Renal cortical epithelial cell (primary cell): Measurements from ENCODE around the gene STX12. TPM values are rescaled to one million over a fixed set of nuclear protein-coding genes. Genes with fewer than 3 reads are reported as not detected.
"Not testable (repeated sequence)": the region's sequence is repeated elsewhere in the genome, so short reads cannot be mapped to it uniquely, and the experiment has no call there.

Source experiments
- DNase-seq: peaks from one replicate; pipeline ENCODE4 v3.0.0-alpha.2; 2011; ENCODE audit warnings: low read depth
- total RNA-seq: library from RNA; depleted of rRNA; stranded (reverse); fragments of >200 nt; gene quantifications from 2 replicates; pipeline ENCODE4 v1.2.3, GENCODE V29; 2014

STX12 gene
- total RNA-seq, 1 donor from 2014 or later = 66.0 TPM

DNA sequence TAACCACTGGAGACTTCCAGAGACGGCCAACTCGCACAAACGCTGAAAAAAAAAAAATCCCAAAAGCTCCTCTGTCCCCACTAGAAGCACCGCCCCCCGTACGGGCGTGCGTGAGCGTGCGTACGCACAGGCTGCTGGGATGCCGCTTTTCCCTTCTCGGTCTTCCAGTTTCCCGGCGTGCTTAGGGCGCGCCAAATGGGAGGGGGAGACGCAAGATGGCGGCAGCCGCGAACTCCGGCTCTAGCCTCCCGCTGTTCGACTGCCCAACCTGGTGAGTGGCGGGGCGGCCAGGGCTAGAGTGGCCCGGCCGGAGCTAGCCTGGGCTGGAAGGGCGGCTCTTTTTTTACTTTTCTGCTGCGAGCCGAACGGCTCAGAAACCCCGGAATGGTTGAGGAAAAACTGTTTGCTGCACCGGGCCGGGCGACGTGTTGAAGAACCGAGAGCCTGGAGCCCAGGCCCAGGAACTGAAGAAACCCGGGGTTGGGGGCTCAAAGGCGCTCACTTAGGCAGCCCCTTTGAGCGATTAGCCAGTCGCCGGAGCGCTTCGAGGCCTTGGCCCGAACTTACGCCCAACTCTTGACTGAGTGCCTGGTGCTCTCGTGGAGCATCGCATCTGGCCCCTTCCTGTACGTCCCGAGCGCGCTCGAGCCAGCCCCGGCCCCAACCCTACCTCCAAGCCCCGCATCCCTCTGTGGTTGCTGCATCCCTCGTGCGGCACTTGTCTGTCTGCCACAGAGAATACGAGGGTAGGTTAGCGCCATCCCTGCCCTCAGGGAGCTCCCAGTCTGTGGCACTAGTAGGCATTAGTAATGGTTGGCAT, 57.8 kb downstream of the STX12 start, which contains the start of gene PPP1R8:
TSS of gene PPP1R8 (plus strand) at position 162 of the 820 bp plus-strand sequence. CDS start at position 216, 54 bp downstream.
- peak; percentile 92 for DNase-seq

DNA sequence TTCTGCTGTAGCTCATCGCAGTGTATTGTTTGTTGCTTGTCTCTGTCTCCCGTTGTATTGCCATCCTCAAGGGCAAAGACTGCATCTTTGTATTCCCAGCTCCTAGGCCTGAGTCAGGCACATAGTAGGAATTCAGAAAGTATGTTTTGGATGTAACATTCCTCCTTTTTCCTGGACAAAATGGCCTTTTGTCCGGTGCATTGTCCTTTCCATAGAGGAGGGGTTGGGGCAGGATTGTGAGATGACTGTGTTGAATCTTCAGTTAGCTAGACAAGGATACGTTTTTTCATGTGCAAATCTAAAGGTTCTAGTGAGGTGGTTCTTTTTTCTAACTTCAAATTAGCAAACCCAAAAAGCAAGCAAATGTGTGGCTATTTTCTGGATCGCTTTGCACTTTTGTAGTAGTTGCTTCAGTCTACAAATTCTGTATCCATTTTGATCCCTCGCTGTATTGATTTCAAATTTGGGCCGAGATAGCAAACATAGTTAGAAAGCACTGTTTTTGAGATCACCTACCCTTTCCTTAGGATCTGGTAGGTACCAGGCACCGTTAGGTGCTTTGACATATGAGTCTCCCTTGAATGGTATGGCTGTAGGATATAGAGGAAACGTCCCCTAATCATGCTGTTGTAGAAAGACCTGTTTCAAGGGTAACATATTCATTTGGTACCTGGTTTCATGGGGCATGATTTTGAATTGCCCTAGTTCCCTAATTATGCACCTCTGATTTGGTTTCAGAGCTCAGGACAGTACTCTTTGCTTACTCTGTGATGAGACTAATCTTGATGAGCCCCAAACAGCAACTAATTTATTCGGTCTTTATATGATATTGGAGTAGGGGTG, 58.8 kb downstream of the STX12 start:
- no peak for DNase-seq

DNA sequence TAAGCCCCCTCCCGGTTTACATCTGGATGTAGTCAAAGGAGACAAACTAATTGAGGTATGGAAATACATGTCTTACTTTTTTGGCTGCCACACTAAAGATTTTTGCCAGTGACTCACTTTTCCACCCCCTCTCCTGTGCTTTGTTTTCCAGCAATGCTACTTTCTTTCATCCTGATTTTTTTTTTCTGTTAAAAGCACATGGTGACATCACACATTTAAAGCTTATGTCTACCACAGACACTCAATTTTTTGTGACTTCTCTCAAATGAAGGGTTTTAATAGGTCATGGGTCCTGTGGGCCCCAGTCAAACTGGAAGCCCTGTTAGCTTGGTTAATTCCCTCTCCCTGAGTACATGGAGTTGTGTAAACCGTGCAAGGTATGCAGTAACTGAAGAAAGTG, 59.7 kb downstream of the STX12 start:
- peak; percentile 36 for DNase-seq

DNA sequence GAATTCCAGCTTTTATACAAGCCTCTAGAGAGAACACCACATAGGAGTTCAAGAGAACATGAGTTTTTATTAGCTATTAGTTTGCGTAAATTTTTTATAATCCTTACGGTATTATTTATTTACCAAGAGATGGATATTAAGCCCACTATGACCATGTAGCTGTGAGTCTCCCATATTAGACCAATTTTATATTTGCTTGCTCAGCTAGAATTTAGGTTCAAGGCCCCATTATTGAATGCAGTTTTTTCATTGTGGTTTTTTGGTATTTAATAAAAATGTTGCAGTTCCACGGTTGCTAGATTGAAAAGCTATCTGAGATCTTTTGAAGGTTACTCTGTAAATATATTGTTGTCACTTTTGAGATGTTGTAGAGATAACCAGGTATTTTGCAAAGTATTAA, 60.5 kb downstream of the STX12 start:
- no peak for DNase-seq

DNA sequence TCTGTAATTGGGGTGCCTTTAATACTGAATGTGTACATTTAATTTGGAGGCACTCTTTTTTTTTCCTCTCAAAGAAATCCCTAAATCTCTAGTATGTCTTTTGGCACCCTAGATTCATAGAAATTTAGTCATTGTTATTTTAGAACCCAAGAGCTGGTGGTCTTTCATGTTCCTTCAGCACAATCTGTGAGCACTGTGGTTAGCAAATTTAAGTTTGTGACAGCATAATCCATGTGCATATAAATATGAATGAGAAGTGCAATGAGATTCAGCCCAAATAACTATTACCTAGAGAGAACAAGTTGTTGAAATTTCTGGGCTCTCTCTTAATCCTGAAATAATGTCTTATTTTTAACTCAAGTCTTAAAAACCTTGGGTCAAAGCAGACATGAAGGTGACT, 62.0 kb downstream of the STX12 start:
- DNase-seq = no peak

DNA sequence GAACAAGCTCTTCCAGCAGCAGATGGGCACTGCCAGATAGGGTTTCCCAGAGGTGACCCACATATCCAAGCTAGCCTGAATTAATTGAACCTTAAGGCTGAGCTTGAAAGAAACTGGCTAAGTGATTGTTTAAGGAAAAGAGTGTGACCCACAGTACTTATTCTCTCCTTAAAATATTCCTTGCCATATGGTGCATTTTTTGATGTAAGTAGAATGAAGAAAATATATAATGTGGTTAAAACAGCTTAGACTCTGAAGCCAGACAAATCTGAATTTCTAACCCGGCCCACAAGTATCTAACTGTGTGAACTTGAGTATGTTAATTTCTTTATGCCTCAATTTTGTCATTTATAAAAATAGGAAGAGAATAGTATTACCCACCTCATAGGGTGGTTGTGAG, 62.5 kb downstream of the STX12 start:
- DNase-seq = no peak

DNA sequence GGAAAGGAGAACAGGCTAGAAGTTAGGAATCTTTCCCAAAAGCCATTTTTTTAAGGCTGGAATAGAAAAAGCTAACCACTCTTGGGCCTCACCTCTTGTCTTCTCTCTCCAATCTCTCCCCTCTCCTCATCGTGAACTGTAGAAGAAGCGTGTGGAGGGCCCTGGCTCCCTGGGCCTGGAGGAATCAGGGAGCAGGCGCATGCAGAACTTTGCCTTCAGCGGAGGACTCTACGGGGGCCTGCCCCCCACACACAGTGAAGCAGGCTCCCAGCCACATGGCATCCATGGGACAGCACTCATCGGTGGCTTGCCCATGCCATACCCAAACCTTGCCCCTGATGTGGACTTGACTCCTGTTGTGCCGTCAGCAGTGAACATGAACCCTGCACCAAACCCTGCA, 76.9 kb downstream of the STX12 start:
- DNase-seq = no peak

DNA sequence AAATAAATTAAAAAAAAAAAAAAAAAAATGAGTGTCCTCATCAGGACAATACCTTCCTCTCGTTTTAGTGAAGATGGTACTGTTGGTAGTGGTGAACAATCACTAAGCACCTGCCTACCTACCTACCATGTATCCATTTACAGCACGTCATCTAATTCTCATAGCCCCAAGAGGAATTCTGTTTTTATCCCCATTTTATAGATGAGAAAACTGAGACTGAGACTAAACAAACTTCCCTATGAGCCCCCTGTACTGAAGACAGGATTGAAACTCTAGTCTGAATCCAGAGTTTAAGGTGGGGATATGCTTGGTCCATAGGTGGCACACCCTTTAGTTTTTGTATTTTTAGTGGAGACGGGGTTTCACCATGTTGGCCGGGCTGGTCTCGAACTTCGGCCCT, 82.1 kb downstream of the STX12 start:
- DNase-seq = no peak

DNA sequence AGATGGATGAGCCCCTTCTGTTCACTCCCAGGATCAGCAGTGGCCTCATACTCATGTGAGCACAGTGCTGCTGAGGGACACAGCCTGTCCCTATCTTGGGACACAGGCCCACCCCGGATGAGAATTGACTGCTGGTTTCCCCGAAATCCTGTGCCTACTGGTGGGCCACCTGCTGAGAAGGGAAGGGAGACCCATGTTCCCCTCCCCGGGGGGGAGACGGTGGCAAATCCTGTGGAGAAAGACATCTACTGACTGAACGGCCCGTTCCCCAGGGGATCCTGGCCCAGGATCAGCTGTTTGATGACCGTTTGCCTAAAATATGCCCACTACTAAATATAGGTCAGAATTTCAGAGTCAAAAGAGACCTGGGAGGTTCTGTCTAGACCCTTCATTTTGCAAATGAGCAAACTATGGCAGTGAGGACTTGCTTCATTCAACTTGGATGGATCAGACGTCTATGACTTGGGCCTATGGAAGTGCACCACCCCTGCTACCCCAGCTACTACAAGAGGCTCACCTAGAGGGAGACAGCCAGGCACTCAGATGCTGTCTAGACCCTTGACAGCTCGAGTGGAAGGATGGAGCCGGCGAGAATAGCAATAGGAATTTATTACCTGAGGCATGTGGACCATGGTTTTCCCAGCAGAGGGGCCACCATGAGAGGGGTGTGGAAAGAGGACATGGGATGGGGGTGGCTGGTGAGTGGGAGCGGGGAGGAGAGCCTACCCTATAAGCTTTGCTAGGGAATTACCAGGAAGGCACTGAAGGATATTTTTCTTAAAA, 83.7 kb downstream of the STX12 start:
- no peak for DNase-seq

DNA sequence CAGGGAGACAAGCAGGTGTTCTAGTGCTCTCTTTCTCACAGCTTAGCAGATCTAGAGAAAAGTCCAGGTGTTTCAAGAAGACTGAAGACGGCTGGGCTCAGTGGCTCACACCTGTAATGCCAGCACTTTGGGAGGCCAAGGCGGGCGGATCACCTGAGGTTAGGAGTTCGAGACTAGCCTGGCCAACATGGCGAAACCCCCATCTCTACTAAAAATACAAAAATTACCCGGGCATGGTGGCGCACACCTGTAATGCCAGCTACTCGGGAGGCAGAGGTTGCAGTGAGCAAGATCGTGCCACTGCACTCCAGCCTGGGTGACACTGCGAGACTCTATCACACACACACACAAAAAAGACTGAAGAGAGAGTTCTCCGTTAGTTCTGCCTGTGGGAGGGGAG, 84.5 kb downstream of the STX12 start:
- not testable (repeated sequence) for DNase-seq

DNA sequence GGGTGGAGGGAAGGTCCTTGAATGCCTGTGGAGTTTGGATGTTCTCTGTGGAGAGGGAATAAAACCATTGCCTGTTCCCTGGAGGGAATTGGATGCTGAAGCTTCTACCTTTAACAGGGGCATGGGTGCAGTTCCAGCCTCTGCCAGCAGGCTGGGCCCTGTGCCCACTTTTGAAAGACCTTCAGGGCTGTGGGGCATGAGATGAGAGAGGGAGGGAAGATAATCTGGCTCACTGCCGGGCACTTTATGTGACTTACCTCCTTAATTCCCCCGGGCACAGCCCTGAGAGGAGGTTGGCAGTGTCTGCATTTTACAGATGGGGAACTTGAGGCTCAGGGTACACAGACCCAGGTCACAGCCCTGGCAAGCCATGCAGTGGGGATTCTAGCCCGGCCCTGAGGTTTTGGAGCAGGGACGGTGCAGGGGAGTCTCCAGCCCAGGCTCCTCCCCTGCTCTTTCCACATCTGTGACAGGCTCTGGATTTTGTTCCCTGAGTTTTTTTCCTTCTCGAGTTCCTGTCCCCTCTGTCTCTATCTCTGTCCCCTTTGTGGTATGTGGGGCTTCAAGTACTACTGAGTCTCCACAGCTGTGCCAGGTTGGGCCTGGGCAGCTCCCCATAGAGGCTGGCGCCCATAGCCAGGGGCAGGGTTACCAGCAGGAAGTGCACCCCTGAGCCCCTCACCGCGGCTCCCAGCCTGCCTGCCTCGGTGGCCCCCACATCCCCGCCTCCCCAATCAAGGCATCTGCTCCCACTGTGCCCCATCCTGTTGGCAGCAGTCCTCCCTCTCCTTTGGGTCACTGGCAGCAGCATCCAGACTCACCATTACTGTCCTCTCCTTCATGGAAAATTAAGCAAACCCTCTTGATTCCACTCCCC, 85.3 kb downstream of the STX12 start:
- DNase-seq = peak; percentile 73

DNA sequence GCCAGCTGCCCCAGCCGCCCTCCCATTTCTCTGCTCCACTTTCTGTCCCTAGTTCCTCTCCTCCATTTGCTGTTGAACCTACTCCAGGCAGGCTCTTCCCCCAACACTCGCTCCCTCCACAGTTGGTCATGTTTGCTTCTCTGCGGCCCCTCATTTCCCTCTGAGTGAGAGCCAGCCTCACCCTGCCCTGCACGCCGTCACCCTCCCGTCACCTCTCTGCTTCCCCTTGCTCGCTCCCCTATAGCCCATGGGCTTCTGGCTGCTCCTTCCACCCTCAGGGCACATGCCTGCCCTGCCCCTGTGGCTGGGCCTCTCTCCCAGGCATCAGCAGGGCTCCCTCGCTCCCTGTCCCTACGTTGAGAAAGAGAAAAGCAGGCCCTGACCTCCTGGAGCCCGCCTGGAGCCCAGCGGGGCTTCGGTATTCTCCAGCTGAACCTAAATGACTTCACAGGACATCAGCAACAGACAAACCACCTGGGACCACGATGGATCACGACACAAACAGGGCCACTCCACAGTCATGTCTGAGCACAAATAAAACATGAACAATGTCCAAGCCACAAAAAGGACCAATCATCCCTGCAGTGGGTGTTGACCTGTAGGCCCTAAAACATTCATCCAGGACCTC, 86.0 kb downstream of the STX12 start:
- no peak for DNase-seq

DNA sequence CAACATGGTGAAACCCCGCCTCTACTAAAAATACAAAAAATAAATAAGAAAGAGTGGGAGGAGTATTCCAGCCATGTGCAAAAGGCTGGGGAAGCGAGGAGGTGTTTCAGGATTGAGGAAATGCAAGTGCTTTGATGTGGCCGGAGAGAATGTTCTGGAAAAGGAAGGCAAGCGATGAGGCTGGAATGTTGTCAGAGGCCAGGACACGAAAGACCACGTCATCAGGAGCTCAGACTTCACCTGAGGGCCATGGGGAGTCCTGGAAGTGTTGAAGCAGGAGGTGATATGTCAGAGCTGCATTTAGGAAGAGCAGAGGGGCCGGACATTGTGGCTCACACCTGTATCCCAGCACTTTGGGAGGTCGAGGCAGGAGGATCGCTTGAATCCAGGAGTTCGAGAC, 88.4 kb downstream of the STX12 start:
- DNase-seq = no peak

DNA sequence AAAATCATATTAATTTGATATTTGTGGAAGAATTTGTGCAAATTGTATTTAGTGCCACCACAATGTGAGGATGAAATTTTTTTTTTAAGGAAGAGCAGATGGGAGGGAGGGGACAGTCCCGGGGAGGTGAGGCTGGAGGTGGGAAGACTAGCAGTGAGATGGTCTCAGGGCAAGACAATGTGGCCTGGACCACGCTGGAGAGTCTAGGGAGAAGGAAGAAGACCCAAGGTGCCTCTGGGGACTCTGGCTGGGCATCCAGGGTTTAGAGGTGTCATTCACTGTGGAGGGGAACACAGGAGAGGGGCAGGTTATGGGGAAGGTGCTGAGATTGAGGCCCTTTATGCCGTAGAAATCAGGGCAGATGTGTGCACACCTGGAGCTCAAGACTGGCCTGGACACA, 89.0 kb downstream of the STX12 start:
- DNase-seq = no peak

DNA sequence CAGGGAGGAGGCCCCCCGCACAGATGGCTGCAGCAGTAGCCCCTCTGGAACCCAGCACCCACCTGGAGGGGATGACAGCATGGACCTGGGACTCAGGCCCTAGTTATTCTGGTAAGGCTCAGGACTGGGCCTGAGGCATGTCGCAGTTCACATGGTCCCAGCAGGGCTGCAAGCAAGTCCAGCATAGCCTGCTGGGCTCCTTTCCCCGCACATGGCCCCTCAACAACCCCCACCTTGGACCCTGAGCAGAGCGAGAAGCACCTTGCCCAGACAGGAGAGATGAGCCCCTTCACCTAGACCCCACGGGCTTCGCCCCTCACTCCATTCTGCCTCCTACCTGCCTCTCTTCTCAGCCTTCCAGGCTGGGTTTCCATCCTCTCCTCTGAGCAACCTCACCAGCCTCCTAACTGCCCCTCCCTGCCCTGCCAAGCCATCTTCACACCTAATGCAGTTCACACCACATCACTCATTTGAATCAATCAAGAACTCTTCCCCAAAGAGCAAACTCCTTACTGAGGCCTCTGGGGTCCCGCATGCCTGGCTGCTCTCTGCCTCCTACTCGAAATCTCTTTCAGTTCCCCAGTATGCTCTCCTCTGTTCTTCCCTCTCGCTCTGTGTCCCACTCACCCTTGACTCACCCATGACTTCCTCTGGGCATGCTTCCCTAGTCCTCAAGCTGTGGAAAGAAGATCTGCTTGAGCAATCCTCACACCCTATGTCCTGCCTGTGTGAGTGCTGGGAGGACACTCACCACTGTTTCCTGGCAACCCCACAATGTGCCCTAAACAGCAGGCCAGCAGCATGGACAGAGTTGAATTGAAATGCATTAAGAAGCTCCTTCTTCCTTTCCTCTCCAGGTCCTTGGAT, 89.9 kb downstream of the STX12 start:
- peak; percentile 99 for DNase-seq

DNA sequence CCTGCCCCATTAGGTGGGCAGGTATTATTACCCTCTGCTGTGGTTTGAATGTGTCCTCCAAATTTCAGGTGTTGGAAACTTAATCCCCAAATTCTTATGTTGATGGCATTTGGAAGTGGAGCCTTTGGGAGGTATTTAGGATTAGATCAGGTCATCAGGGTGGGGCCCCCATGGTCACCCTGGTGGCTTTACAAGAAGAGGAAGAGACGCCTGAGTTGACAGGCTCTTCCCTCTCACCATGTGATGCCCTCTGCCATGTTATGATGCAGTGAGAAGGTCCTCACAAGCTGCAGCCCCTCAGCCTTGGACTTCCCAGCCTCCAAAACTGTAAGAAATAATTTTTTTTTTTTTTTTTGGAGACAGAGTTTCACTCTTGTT, 90.5 kb downstream of the STX12 start:
- no peak for DNase-seq

DNA sequence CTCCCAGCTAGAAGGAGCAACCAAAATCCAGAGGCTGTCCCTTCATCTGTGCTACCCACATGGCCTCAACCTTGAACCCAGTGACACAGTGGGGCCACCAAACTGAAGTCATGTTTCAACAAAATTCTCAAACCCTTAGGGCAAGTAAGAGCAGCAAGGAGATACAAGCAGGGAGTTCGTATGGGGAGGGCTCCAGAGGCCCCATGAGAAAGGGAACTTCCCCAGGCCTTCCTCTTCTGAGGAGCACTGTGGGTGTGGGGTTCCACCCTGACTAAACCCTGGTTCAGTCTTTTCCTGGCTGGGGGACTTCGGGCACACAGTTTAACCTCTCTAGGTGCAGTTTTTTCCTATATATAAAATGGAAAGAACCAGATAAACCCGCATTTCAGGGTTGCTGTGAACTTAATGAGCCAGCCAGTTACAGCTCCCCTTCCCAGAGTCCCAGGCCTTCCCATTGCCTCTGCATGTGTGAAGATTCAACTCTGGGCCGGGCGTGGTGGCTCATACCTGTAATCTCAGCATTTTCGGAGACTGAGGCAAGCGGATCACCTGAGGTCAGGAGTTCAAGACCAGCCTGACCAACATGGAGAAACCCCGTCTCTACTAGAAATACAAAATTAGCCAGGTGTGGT, 91.4 kb downstream of the STX12 start:
- no peak for DNase-seq

DNA sequence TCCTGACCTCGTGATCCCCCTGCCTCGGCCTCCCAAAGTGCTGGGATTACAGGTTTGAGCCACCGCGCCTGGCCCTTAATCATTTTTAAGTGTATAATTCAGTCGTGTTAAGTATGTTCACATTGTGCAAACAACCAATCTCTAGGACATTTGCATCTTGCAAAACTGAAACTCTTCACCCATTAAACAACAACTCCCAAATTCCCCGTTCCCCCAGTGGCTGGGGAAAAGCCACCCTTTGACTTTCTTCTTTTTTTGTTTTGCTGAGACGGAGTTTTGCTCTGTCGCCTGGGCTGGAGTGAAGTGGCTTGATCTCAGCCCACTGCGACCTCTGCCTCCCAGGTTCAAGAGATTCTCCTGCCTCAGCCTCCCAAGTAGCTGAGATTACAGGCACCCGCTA, 92.8 kb downstream of the STX12 start:
- DNase-seq = no peak

DNA sequence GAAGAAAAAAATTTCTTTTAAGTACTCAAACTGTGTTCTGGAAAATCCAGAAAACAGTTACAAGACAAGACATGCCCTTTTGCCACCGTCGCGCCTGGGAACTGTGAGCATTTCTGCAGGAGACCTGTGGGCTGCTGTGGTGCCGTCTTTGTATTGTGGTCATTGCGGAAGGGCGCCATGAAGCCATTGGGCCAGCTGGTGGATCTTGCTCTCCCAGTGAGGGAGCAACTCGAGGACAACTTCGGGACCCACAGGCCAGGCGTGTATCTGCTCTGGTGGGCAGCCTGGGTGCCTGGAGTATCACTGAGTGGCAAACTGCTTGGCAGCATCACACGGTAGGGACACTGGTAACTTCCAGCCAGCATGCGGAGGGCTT, 95.5 kb downstream of the STX12 start:
- DNase-seq = no peak
